Putamen (tissue), 1 donor: Measurements from ENCODE around the gene MDFI.
"Not testable (repeated sequence)": the region's sequence is repeated elsewhere in the genome, so short reads cannot be mapped to it uniquely, and the experiment has no call there.

Experiments used
- DNase-seq: peaks from one replicate; pipeline ENCODE4 v3.0.0-alpha.2; 2016; ENCODE audit warnings: low spot score

Gene MDFI

GRCh38 chr6:41602864-41603608, 35.2 kb upstream of the MDFI start:
- peak; percentile 82 for DNase-seq

GRCh38 chr6:41604006-41604405, 34.3 kb upstream of the MDFI start:
- DNase-seq, result no peak

GRCh38 chr6:41605649-41606048, 32.6 kb upstream of the MDFI start:
- no peak for DNase-seq

DNA sequence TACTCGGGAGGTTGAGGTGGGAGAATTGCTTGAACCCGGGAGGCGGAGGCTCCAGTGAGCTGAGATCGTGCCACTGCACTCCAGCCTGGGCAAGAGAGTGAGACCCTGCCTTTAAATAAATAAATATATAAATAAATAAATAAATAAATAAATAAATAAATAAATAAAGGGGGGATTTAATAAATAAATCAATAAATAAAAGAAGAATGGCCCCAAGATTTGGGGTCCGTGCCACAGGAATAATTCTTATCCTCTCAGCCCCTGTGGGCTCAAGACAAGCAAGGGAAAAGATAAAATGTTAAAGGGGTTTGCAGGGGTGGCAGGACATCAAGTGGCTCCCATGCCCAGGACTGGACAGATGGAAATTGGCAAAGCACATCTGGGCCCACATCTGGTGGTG, 31.2 kb upstream of the MDFI start:
- DNase-seq, result no peak

DNA sequence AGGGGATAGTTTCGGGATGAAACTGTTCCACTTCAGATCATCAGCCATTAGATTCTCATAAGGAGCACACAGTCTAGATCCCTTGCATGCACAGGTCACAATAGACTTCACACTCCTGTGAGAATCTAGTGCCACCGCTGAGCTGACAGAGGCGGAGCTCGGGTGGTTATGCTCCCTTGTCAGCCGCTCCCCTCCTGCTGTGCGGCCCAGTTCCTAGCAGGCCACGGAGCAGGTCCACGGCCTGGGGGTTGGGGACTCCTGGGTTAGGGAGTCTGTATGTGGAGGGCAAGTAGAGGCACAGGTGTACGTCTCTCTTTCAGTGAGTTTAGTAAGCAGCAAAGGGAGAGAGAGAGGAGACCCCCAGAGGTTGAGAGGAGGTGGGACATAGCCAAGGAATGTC, 30.5 kb upstream of the MDFI start:
- DNase-seq, result no peak

- DNase-seq, result no peak
These were observed 29.7 kb upstream of the MDFI start for GRCh38 chr6:41608443-41609151.

DNA sequence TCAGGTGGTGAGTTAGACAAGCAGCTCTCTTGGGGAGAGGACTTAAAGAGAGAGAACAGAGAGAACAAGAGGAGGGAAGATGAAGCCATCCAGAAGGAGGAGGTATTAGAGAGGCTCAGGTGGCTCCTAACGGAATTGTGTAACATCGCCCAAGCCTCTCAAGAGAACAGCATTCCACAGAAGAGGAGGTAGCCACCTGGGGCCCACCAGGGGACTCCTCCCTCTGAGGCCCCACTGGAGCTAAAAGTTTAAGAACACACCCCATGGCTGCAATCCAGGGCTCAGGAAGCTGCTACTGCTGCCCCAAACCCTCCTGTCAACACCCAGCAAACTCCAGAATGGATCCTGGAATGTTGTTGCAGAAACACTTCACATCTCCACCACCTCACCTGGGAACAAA, 23.6 kb upstream of the MDFI start:
- no peak for DNase-seq

GRCh38 chr6:41615311-41615710, 23.0 kb upstream of the MDFI start:
- DNase-seq, result no peak

GRCh38 chr6:41618598-41618997, 19.7 kb upstream of the MDFI start:
- DNase-seq, result no peak

GRCh38 chr6:41619193-41619592, 19.1 kb upstream of the MDFI start:
- not testable (repeated sequence) for DNase-seq

- DNase-seq, result no peak
These were observed 16.9 kb upstream of the MDFI start for GRCh38 chr6:41621367-41621766.

- no peak for DNase-seq
These were observed 16.5 kb upstream of the MDFI start for GRCh38 chr6:41621802-41622201.

GRCh38 chr6:41622206-41622988, 15.9 kb upstream of the MDFI start:
- DNase-seq, result no peak

DNA sequence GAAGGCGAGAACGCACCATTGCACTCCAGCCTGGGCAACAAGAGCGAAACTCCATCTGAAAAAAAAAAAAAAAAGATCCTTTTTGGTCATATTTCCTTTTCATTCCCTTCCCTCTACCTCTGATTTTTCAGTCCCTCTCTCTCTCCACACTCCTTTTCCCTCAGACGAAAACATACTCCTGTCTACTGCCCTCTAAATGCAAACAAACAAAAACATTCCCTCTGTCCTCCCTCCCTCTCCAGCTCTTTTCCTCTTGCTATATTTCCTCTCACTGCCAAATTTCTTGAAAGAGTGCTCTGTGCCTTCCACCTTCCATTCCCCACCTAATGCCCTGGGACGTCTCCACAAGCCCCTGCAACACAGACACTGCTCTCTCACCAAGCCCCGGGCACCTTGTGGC, 14.9 kb upstream of the MDFI start:
- DNase-seq, result no peak

- DNase-seq, result no peak
These were observed 13.5 kb upstream of the MDFI start for GRCh38 chr6:41624621-41625380.

DNA sequence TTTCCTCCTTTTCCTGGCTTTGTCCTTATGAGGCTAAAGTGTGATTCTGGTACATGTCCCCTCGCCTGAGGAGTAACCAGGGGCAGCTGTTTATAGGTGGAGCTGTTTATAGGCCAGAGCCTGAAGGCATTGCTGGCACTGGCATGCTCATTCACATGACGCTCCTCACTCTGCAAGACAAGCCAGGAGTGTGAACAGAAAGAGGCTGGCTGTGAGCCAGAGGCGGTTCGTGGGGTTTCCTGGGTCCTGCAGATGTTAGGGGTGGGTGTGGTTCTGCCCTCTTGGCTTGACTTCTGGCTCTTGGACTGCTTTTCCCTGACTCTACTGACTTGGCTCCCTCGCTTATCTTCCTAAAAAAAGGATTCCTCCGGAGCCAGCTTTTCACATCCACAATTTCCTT, 12.8 kb upstream of the MDFI start:
- no peak for DNase-seq

DNA sequence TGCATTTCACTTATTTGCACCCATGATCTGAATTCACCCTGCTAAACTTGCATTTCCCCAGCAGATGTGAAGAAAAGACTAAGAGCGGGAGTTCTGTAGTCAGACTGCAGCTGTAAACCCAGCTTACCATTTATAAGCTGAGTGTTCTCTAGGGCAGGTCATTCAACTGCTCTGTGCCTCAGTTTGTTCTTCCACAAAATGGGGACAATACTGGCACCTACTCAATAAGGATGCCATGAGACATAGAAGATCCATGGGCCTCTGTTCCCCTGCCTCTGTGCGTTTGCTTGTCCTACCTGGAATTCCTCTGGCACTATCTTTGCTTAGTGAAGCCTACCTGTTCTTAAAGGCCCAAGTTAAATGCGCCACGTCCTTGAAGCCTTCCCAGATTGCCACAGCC, 12.2 kb upstream of the MDFI start:
- DNase-seq, result no peak

- DNase-seq, result no peak
These were observed 11.4 kb upstream of the MDFI start for GRCh38 chr6:41626917-41627316.

- DNase-seq, result no peak
These were observed 9.1 kb upstream of the MDFI start for GRCh38 chr6:41629128-41629527.

DNA sequence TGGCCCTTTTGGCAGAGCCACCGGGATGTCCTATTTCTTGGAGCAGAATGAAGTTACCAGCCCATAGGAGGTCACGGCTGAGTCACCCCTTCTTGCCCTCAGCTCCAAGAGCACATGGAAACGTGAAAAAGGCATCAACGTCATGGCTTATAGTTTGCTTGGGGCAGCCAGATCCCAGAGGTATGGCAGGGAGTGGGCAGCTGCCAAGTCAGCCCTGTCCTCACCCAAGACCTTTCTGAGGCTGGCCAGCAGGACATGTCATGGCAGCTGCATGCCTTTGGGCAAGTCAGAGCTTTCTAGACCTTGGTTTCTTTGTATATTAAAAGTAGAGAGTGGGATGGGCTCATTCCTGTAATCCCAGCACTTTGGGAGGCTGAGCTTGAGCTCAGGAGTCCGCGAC, 8.2 kb upstream of the MDFI start:
- no peak for DNase-seq

GRCh38 chr6:41630946-41631345, 7.3 kb upstream of the MDFI start:
- DNase-seq, result no peak

GRCh38 chr6:41633056-41633634, 5.1 kb upstream of the MDFI start:
- DNase-seq, result no peak
